Measurements from ENCODE around the gene PSMA6. TPM values are rescaled to one million over a fixed set of nuclear protein-coding genes. Genes with fewer than 3 reads are reported as not detected.

PSMA6 gene
- total RNA-seq, 1 donor from 2014 or later, result 137 TPM

GRCh38 chr14:35340616-35341453 lies 48.7 kb downstream of the PSMA6 start:
- peak overlapping the region; percentile 80 for H3K27ac Mint-ChIP-seq (ENCODE audit: unreplicated experiment)
- no peak overlapping the region for H3K4me3 Mint-ChIP-seq (ENCODE audit: unreplicated experiment)
- peak; percentile 79 for DNase-seq (ENCODE audit: low spot score)
- no peaks in the 10 kb centered on the region for H3K36me3 Mint-ChIP-seq (ENCODE audit: low read depth)
- H3K27me3 Mint-ChIP-seq (ENCODE audit: low read depth), result no peaks in the 10 kb centered on the region
- peaks cover 33% of the 10 kb centered on the region for H3K4me1 Mint-ChIP-seq (ENCODE audit: low read depth)
- no peak for TF ChIP-seq CTCF (IDR thresholded peaks at IDR 0.05)
- no peaks in the 10 kb centered on the region for H3K9me3 Mint-ChIP-seq (ENCODE audit: low read depth)

- DNase-seq (ENCODE audit: low spot score), result no peak
- H3K27me3 Mint-ChIP-seq (ENCODE audit: low read depth), result no peaks in the 10 kb centered on the region
- H3K36me3 Mint-ChIP-seq (ENCODE audit: low read depth), result no peaks in the 10 kb centered on the region
- TF ChIP-seq CTCF (IDR thresholded peaks at IDR 0.05), result no peak
- no peaks in the 10 kb centered on the region for H3K9me3 Mint-ChIP-seq (ENCODE audit: low read depth)
- peak overlapping the region; percentile 80 for H3K27ac Mint-ChIP-seq (ENCODE audit: unreplicated experiment)
- peaks cover 28% of the 10 kb centered on the region for H3K4me1 Mint-ChIP-seq (ENCODE audit: low read depth)
- no peak overlapping the region for H3K4me3 Mint-ChIP-seq (ENCODE audit: unreplicated experiment)
Measured at GRCh38 chr14:35341454-35341750, 49.2 kb downstream of the PSMA6 start.

- peak; percentile 98 for DNase-seq (ENCODE audit: low spot score)
- H3K27ac Mint-ChIP-seq (ENCODE audit: unreplicated experiment), result peak overlapping the region; percentile 80
- no peak overlapping the region for H3K4me3 Mint-ChIP-seq (ENCODE audit: unreplicated experiment)
- no peaks in the 10 kb centered on the region for H3K9me3 Mint-ChIP-seq (ENCODE audit: low read depth)
- peaks cover 22% of the 10 kb centered on the region for H3K4me1 Mint-ChIP-seq (ENCODE audit: low read depth)
- TF ChIP-seq CTCF (IDR thresholded peaks at IDR 0.05), result no peak
- H3K27me3 Mint-ChIP-seq (ENCODE audit: low read depth), result no peaks in the 10 kb centered on the region
- H3K36me3 Mint-ChIP-seq (ENCODE audit: low read depth), result no peaks in the 10 kb centered on the region
Measured at GRCh38 chr14:35341751-35342488, 49.7 kb downstream of the PSMA6 start.

GRCh38 chr14:35342489-35343010 lies 50.4 kb downstream of the PSMA6 start:
- peak; percentile 50 for DNase-seq (ENCODE audit: low spot score)
- no peaks in the 10 kb centered on the region for H3K9me3 Mint-ChIP-seq (ENCODE audit: low read depth)
- no peaks in the 10 kb centered on the region for H3K36me3 Mint-ChIP-seq (ENCODE audit: low read depth)
- H3K27ac Mint-ChIP-seq (ENCODE audit: unreplicated experiment), result peak overlapping the region; percentile 80
- H3K27me3 Mint-ChIP-seq (ENCODE audit: low read depth), result peaks cover 2% of the 10 kb centered on the region
- H3K4me1 Mint-ChIP-seq (ENCODE audit: low read depth), result peaks cover 18% of the 10 kb centered on the region
- H3K4me3 Mint-ChIP-seq (ENCODE audit: unreplicated experiment), result no peak overlapping the region
- no peak for TF ChIP-seq CTCF (IDR thresholded peaks at IDR 0.05)

- peaks cover 2% of the 10 kb centered on the region for H3K27me3 Mint-ChIP-seq (ENCODE audit: low read depth)
- no peaks in the 10 kb centered on the region for H3K36me3 Mint-ChIP-seq (ENCODE audit: low read depth)
- peaks cover 18% of the 10 kb centered on the region for H3K4me1 Mint-ChIP-seq (ENCODE audit: low read depth)
- H3K9me3 Mint-ChIP-seq (ENCODE audit: low read depth), result no peaks in the 10 kb centered on the region
- no peak overlapping the region for H3K4me3 Mint-ChIP-seq (ENCODE audit: unreplicated experiment)
- H3K27ac Mint-ChIP-seq (ENCODE audit: unreplicated experiment), result no peak overlapping the region
- DNase-seq (ENCODE audit: low spot score), result peak; percentile 51
- TF ChIP-seq CTCF (IDR thresholded peaks at IDR 0.05), result no peak
Measured at GRCh38 chr14:35343702-35344101, 51.5 kb downstream of the PSMA6 start.
